Endometrial microvascular endothelial cells (primary cell): Measurements from ENCODE around the gene OR6Q1. TPM values are rescaled to one million over a fixed set of nuclear protein-coding genes. Genes with fewer than 3 reads are reported as not detected.

ENCODE experiments used
- in situ Hi-C: cut with HindIII; loops from 2 replicates; pipeline ENCODE4 v1.10.0; 2017; ENCODE audit warnings: low sequenced_read_pairs, low pct_unique_long_range_greater_than_20kb; ENCODE audit errors: inconsistent ontology term
- total RNA-seq: library from RNA; depleted of rRNA; stranded (reverse); fragments of >200 nt; gene quantifications from one replicate; pipeline ENCODE4 v1.2.3, GENCODE V29; 2015; ENCODE audit errors: inconsistent ontology term

The OR6Q1 gene
- total RNA-seq, 1 donor from 2014 or later = not detected

DNA sequence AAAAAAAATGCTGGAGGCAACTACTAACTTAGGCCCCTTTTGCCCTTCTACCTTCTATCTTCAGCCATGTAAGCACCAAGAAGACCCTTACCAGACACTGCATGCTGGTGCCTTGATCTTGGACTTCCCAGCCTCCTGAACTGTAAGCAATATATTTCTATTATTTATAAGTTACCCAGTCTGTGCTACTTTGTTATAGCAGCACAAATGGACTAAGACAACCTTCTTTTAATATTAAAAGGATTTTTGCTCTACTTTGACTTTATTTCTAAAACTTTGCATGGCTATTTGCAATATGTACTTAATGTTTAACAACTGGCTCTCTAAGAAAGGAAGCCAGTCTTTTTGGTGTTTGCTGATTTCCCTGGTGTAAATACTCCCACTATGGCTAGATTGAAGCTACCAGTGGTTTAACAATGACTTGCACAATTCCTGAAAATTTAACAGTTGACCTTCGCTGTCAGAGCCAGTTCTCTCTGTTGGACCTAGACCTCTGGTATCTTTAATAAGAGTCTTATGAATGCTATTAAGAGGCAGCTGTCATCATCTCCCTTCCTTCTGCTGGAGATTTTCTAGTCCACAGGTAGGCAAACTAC lies 25.2 kb downstream of the OR6Q1 start:
- in situ Hi-C loops = no loop called here

GRCh38 chr11:58057481-58057880 lies 26.7 kb downstream of the OR6Q1 start:
- in situ Hi-C loops = no loop called here

DNA sequence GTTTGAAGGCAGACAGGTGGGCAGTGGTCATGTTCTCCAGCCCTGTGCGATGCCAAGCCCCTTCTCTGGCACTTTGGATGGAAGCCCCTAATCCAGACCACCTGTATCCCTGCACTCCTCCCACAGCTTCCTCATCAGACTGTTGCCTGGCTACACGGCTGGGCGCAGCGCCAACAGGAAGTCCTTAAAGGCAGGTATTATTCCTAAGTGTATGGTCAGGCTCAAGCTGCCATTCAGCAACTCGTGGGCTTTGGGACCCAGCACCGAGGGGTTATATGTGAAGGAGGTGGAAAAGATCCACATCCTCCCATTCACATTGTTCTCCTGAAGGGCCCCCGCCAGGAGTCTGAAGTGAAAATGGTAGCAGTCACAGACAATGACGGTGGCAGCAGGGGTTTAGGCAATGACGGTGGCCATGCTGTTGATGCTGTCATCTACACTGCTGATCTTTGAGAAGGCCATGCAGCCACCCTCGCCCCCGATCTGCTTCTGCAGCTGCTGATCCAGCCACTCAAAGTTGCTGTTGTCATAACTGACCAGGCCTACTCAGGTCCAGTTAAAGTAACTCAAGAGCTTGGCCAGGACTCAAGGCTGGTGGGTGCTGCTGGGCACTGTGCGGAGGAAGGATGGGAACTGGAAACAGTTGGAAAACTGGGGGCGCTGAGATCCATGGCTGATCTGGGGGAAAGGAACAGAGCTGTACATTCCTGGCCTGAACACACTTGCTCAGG lies 27.7 kb downstream of the OR6Q1 start:
- in situ Hi-C loops = no loop called here

DNA sequence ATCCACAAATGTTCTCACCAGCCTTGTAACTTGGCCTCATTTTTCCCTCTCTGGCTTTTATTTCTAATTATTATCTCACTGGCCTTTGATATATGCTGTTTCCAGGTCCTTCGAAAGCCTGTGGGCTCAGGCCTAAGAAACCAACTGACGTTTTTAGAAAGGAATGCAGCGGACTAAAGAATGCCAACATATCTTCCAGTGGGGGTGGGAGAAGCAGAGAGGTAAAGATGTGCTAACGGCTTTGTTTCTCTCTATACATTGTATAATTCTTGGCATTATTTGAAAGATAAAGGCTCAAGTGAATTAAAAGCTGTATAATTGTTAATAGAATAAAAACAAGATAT lies 28.2 kb downstream of the OR6Q1 start:
- in situ Hi-C loops = no loop called here

DNA sequence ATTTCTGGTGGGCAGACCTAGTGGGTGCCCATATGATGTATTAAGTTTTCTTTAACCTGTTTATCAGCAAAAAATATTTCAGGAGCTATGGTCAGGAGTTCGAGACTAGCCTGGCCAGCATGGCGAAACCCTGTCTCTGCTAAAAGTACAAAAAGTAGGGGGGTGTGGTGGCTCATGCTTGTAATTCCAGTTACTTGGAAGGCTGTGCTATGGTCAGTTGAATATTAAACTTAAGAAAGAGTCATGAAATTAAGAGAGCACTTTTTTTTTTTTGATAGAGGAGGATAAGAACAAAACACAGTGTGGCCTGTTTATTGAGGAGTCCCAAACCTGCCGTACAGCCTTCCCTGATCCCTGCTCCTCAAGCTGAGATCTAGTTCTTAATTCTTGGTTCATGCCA lies 29.8 kb downstream of the OR6Q1 start:
- in situ Hi-C loops = no loop called here

DNA sequence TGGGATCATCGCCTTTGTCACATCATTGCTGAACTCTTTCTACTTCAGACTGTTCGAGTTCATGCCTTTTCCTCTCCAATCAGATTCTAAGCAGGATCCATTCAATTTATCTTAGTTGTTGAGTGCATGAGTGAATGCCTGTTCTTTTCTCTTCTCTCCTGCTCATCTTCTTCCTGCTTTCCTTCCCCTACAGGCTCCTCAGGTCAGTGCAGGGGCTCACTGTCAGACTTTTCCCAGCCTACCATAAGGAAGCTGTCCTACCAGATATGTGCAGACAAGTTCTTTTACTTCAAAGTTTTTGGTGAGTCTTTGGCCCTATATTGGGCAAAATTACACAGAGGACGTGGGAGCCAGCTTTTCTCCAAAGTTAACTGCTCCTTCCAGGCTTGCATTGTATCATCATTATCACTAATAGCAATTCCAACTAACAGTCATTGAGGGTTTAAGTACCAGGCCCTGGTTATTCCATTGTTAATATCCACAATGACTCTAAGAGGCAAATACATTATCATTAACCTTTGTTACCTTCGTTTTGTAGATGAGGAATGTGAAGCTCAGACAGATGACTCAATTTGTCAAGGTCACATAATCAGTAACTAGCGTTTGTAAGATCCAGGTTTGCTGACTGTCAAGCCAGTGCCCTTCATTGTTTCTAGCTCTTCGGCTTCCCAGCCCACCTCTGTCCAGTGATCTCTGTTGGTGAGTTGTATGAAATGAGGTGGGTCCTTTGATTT lies 30.4 kb downstream of the OR6Q1 start:
- in situ Hi-C loops = no loop called here

DNA sequence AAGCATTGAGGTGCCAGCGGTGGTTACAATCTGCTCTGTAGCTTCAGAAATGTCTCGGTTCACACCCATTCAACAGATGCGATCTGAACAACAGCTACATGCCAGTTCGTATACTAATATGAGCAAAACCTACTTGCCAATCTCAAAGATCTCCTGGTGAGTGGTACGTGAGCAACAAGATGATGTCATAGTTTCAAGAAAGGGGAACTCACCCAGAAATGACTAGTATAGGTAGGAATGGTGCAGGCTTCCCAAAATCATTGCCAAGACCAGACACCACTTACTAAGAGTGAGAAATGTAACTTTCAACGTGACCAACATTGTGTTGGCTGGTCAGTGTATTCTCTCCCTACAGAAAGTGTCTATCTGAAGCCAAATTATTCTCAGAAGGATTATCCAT lies 31.1 kb downstream of the OR6Q1 start:
- in situ Hi-C loops = no loop called here

DNA sequence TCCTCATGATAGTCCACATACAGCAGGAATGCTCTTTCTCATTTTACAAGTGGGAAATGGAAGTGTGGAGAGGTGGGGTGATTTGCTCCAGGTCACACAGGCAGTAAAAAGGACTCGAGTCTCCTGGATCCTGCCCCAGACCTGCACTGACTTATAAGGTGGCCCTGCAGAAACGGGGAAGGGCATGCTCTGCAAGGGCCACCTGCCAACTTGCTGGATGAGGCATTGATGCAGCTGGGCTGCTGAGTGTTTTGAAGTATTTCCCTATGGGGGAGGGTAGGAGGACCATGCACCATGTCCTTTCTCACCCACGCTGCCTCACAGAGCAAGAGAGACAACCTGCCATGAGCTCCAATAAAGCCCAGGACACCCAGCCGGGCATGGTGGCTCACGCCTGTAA lies 36.9 kb downstream of the OR6Q1 start:
- in situ Hi-C loops = no loop called here

GRCh38 chr11:58068655-58069054 lies 37.9 kb downstream of the OR6Q1 start:
- in situ Hi-C loops = no loop called here

DNA sequence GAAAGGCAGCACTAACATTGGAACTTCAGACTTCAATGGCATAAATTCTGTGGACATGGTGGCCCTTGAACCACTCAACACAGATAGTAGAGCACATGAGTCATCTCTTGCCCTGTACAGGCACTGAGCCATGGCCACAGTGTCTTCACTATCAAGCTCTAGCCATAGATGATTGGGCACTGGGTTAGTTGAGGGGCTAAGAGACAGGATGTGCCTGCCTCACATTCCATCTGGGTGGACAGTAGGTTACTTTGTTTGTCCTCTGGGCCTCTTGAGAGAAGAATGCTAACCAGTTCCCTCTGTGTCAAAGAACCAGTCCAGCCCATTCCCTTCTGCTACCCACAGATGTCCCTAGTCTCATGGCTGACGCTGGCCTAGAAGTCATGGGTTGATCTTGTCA lies 39.8 kb downstream of the OR6Q1 start:
- in situ Hi-C loops = no loop called here

- in situ Hi-C loops = no loop called here
Observed at GRCh38 chr11:58075781-58076180, 45.0 kb downstream of the OR6Q1 start.

Other genes starting within 250 kb of the OR6Q1 start
- gene OR9Q1, start 7.1 kb upstream of the OR6Q1 start, total RNA-seq = not detected
- gene OR9I1, start 94.6 kb downstream of the OR6Q1 start, total RNA-seq = not detected
- not detected for gene OR9Q2, start 158.1 kb downstream of the OR6Q1 start, total RNA-seq
- not detected for gene OR1S2, start 173.2 kb downstream of the OR6Q1 start, total RNA-seq
- not detected for gene OR1S1, start 181.8 kb downstream of the OR6Q1 start, total RNA-seq
- not detected for gene OR10Q1, start 198.0 kb downstream of the OR6Q1 start, total RNA-seq
- gene OR10W1, start 237.3 kb downstream of the OR6Q1 start, total RNA-seq = not detected